Left ventricle myocardium inferior (tissue), 1 donor: ENCODE data around the gene PRKX. TPM values are rescaled to one million over a fixed set of nuclear protein-coding genes. Genes with fewer than 3 reads are reported as not detected.
A peak's percentile ranks its signal among the peaks of the same experiment; 100 is the strongest.

ENCODE experiments used
- DNase-seq: peaks from one replicate; pipeline ENCODE4 v3.0.0-alpha.2; 2020
- H3K27ac ChIP-seq: fragments of 200-600 bp; replicated peaks from 2 replicates; pipeline ENCODE4 v1.8.0; 2021
- H3K27me3 ChIP-seq: fragments of 200-600 bp; 2 replicates; pipeline ENCODE4 v1.8.0; 2021; ENCODE audit warnings: low read depth
- H3K36me3 ChIP-seq: fragments of 200-600 bp; 2 replicates; pipeline ENCODE4 v1.8.0; 2021
- H3K4me1 ChIP-seq: fragments of 200-600 bp; 2 replicates; pipeline ENCODE4 v1.8.0; 2021
- H3K4me3 ChIP-seq: fragments of 200-600 bp; 2 replicates; pipeline ENCODE4 v1.8.0; 2021; ENCODE audit warnings: mild to moderate bottlenecking, moderate library complexity
- H3K9me3 ChIP-seq: fragments of 200-600 bp; replicated peaks from 2 replicates; pipeline ENCODE4 v1.8.0; 2021
- intact Hi-C: fragments of 100-400 bp; cut with micrococcal nuclease; formaldehyde crosslinking; loops from one replicate; pipeline ENCODE4 v1.11.0; 2022
- total RNA-seq: library from RNA; stranded (reverse); fragmentation: NEBNext Ultra II Directional; extraction: Animal tissue kit (Norgen Biotek cat#: 25700); gene quantifications from one replicate; pipeline ENCODE4 v1.2.1, GENCODE V29; 2021
- TF ChIP-seq, protein P1 (sequence below): fragments of 200-600 bp; IDR thresholded peaks from 2 replicates; pipeline ENCODE4 v1.8.0; 2021; ENCODE audit warnings: antibody characterized with exemption, mild to moderate bottlenecking, borderline replicate concordance
- donor health status: DM: no; HTN: yes; CAD: no; lungs with severe emphysema.

PRKX gene
- total RNA-seq, 1 donor from 2014 or later: 3.7 TPM

- H3K27ac ChIP-seq: peak overlapping the region; percentile 2
- intact Hi-C loops: no loop called here
- no peaks in the 10 kb centered on the region for H3K36me3 ChIP-seq
- no peaks in the 10 kb centered on the region for H3K27me3 ChIP-seq
- DNase-seq: no peak
- H3K9me3 ChIP-seq: no peaks in the 10 kb centered on the region
- TF ChIP-seq, protein P1, sequence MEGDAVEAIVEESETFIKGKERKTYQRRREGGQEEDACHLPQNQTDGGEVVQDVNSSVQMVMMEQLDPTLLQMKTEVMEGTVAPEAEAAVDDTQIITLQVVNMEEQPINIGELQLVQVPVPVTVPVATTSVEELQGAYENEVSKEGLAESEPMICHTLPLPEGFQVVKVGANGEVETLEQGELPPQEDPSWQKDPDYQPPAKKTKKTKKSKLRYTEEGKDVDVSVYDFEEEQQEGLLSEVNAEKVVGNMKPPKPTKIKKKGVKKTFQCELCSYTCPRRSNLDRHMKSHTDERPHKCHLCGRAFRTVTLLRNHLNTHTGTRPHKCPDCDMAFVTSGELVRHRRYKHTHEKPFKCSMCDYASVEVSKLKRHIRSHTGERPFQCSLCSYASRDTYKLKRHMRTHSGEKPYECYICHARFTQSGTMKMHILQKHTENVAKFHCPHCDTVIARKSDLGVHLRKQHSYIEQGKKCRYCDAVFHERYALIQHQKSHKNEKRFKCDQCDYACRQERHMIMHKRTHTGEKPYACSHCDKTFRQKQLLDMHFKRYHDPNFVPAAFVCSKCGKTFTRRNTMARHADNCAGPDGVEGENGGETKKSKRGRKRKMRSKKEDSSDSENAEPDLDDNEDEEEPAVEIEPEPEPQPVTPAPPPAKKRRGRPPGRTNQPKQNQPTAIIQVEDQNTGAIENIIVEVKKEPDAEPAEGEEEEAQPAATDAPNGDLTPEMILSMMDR: no peak
- H3K4me1 ChIP-seq: no peaks in the 10 kb centered on the region
- H3K4me3 ChIP-seq: no peak overlapping the region
Measured at GRCh38 chrX:3599802-3600430, 113.5 kb downstream of the PRKX start.

DNA sequence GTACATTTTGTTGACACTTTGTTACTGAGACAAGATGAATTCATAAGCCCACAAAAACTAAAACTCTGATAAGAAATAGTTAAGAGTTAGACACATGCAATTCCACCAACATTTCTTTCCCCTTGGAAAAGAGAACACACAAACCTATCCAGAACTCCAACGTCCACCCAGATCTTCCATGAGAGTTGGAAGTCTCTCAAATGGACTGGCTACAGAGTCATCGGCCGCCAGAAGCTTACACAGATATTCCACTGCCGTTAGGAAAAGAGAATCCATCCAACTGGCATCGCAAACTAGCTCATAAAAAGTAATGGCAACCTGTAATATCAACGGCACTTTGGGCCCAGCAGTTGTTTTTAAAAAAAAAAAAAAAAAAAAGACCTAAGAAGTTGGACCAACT lies 114.7 kb downstream of the PRKX start:
- no peak overlapping the region for H3K27ac ChIP-seq
- intact Hi-C loops: no loop called here
- H3K4me3 ChIP-seq: no peak overlapping the region
- TF ChIP-seq, protein P1: no peak
- no peak for DNase-seq
- H3K27me3 ChIP-seq: no peaks in the 10 kb centered on the region
- no peaks in the 10 kb centered on the region for H3K4me1 ChIP-seq
- H3K9me3 ChIP-seq: no peaks in the 10 kb centered on the region
- H3K36me3 ChIP-seq: no peaks in the 10 kb centered on the region

- Histone ChIP-seq H3K4me1 (no peaks in the 10 kb centered on the region), H3K27ac (no peak overlapping the region), H3K36me3 (no peaks in the 10 kb centered on the region), H3K4me3 (no peak overlapping the region), H3K9me3 (no peaks in the 10 kb centered on the region), H3K27me3 (no peaks in the 10 kb centered on the region)
- TF ChIP-seq, protein P1: no peak
- intact Hi-C loops: no loop called here
- DNase-seq: no peak
Measured at GRCh38 chrX:3598046-3598605, 115.3 kb downstream of the PRKX start.

DNA sequence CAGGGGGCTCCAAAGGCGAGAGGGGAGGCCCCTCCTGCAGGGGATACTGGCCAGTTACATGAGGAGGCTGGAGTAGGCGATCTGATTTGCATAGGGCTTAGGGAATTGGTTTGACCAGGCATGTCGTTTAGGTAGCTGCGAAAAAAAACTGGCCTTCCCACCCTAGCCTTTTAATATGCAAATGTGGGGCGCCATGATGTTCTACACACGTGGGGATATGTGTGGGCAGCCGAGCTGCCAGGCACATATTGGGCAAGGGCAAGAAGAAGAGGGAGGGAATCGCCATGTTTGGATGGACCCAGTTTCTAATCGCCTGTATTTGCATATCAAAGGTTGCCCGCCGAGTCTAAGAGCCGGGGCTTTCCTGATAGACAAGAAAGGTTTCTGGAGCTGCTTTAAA lies 121.3 kb downstream of the PRKX start:
- intact Hi-C loops: no loop called here
- H3K27me3 ChIP-seq: no peaks in the 10 kb centered on the region

GRCh38 chrX:3589474-3589873 lies 124.0 kb downstream of the PRKX start:
- TF ChIP-seq, protein P1: no peak
- intact Hi-C loops: no loop called here

More for the DNA sequence above, 121.3 kb downstream of the PRKX start:
- DNase-seq: no peak
- TF ChIP-seq, protein P1: no peak
- Histone ChIP-seq H3K9me3 (no peaks in the 10 kb centered on the region), H3K36me3 (no peaks in the 10 kb centered on the region), H3K4me3 (no peak overlapping the region), H3K4me1 (no peaks in the 10 kb centered on the region), H3K27ac (no peak overlapping the region)

More at GRCh38 chrX:3589474-3589873, 124.0 kb downstream of the PRKX start:
- no peaks in the 10 kb centered on the region for H3K27me3 ChIP-seq
- no peaks in the 10 kb centered on the region for H3K36me3 ChIP-seq
- H3K4me1 ChIP-seq: no peaks in the 10 kb centered on the region
- H3K9me3 ChIP-seq: no peaks in the 10 kb centered on the region
- DNase-seq: no peak
- no peak overlapping the region for H3K4me3 ChIP-seq
- no peak overlapping the region for H3K27ac ChIP-seq
